SU-DHL-6 (cell line): ENCODE results near the gene GALR1.
"Not testable (repeated sequence)": the region's sequence is repeated elsewhere in the genome, so short reads cannot be mapped to it uniquely, and the experiment has no call there.

Experiments used
- H2AFZ ChIP-seq: fragments of 200-600 bp; sonication (generic); 2 replicates; pipeline ENCODE4 v1.6.1; 2014; ENCODE audit warnings: low read depth, mild to moderate bottlenecking, moderate library complexity, mixed read lengths, antibody characterized with exemption, low read length; ENCODE audit not compliant: severe bottlenecking
- H3F3A ChIP-seq: fragments of 200-600 bp; shearing (Covaris generic); 2 replicates; pipeline ENCODE4 v1.6.0; 2016; ENCODE audit warnings: antibody characterized with exemption, mild to moderate bottlenecking; ENCODE audit not compliant: insufficient read depth
- H3K27ac ChIP-seq: fragments of 200-600 bp; sonication (generic); 2 replicates; pipeline ENCODE4 v1.5.1; 2016; ENCODE audit warnings: low read depth, mild to moderate bottlenecking, low read length, moderate library complexity, mixed read lengths
- H3K27me3 ChIP-seq: fragments of 200-600 bp; sonication (generic), shearing (Covaris generic); 2 replicates; pipeline ENCODE4 v1.6.0; 2014; ENCODE audit warnings: mild to moderate bottlenecking, low read length
- H3K36me3 ChIP-seq: fragments of 200-600 bp; sonication (generic); 2 replicates; pipeline ENCODE4 v1.6.1; 2014; ENCODE audit warnings: mild to moderate bottlenecking, low read length, mixed read lengths
- H3K4me2 ChIP-seq: fragments of 300-600, 200-600 bp; shearing (Covaris generic), sonication (generic); 2 replicates; pipeline ENCODE4 v1.6.0; 2014; ENCODE audit warnings: low read length, low read depth, mild to moderate bottlenecking; ENCODE audit not compliant: poor library complexity, severe bottlenecking
- H3K4me3 ChIP-seq: fragments of 200-600 bp; sonication (generic); 2 replicates; pipeline ENCODE4 v1.5.1; 2014; ENCODE audit warnings: antibody characterized with exemption, low read length, mild to moderate bottlenecking, mixed read lengths; ENCODE audit not compliant: insufficient read depth, poor library complexity, severe bottlenecking
- H3K79me2 ChIP-seq: fragments of 200-600 bp; sonication (generic); 2 replicates; pipeline ENCODE4 v1.6.1; 2014; ENCODE audit warnings: mild to moderate bottlenecking, low read length, moderate library complexity; ENCODE audit not compliant: insufficient read depth
- H3K9ac ChIP-seq: fragments of 200-600 bp; sonication (generic); 2 replicates; pipeline ENCODE4 v1.7.0; 2014; ENCODE audit warnings: mild to moderate bottlenecking, low read length
- H3K9me2 ChIP-seq: fragments of 200-600 bp; sonication (generic); replicated peaks from 2 replicates; pipeline ENCODE4 v1.6.1; 2014; ENCODE audit warnings: low read length; ENCODE audit not compliant: insufficient read depth
- H3K9me3 ChIP-seq: fragments of 200-600 bp; sonication (generic); 2 replicates; pipeline ENCODE4 v1.6.1; 2014; ENCODE audit warnings: low read length, mixed read lengths; ENCODE audit not compliant: insufficient read depth
- H4K20me1 ChIP-seq: fragments of 200-600 bp; sonication (generic); 2 replicates; pipeline ENCODE4 v1.6.1; 2014; ENCODE audit warnings: low read depth, mild to moderate bottlenecking, antibody characterized with exemption, low read length, moderate library complexity, mixed read lengths
- EZH2phosphoT487 ChIP-seq: fragments of 200-600 bp; sonication (generic), shearing (Covaris generic); conservative IDR thresholded peaks from 2 replicates; pipeline ENCODE4 v1.6.1; 2018; ENCODE audit warnings: mild to moderate bottlenecking, antibody characterized with exemption, low read length, moderate library complexity, mixed read lengths
- TF ChIP-seq, protein P1 (sequence below): fragments of 200-600 bp; sonication (generic); IDR thresholded peaks from one replicate; pipeline ENCODE4 v1.5.1; 2017; ENCODE audit warnings: antibody characterized with exemption, mild to moderate bottlenecking, low read length, moderate library complexity; ENCODE audit not compliant: insufficient read depth, poor library complexity, severe bottlenecking

The GALR1 gene

DNA sequence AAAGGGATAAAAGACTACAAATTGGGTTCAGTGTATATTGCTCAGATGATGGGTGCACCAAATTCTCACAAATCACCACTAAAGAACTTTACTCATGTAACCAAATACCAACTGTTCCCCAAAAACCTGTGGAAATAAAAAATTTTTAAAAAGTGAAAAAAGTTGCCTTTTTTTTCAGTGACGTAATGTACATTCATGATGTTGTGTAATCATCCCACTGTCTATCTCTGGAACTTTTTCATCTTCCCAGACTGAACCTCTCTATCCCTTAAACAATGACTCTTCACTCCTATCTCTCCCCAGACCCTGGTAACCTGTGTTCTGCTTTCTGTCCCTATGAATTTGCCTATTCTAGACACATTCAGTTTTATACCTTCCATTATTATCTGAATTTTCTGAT is 19.0 kb upstream of the GALR1 start:
- Histone ChIP-seq H4K20me1 (no peaks in the 10 kb centered on the region), H3K36me3 (no peaks in the 10 kb centered on the region), H3K79me2 (no peaks in the 10 kb centered on the region), H3K9me2 (no peaks in the 10 kb centered on the region), H2AFZ (no peak overlapping the region), H3K27me3 (no peaks in the 10 kb centered on the region), H3K9ac (no peak overlapping the region), H3K9me3 (no peaks in the 10 kb centered on the region), H3K4me3 (no peak overlapping the region), H3K27ac (no peak overlapping the region), H3F3A (no peaks in the 10 kb centered on the region), H3K4me2 (no peak overlapping the region)
- TF ChIP-seq, protein P1, sequence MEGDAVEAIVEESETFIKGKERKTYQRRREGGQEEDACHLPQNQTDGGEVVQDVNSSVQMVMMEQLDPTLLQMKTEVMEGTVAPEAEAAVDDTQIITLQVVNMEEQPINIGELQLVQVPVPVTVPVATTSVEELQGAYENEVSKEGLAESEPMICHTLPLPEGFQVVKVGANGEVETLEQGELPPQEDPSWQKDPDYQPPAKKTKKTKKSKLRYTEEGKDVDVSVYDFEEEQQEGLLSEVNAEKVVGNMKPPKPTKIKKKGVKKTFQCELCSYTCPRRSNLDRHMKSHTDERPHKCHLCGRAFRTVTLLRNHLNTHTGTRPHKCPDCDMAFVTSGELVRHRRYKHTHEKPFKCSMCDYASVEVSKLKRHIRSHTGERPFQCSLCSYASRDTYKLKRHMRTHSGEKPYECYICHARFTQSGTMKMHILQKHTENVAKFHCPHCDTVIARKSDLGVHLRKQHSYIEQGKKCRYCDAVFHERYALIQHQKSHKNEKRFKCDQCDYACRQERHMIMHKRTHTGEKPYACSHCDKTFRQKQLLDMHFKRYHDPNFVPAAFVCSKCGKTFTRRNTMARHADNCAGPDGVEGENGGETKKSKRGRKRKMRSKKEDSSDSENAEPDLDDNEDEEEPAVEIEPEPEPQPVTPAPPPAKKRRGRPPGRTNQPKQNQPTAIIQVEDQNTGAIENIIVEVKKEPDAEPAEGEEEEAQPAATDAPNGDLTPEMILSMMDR = no peak
- no peak for TF ChIP-seq EZH2phosphoT487

DNA sequence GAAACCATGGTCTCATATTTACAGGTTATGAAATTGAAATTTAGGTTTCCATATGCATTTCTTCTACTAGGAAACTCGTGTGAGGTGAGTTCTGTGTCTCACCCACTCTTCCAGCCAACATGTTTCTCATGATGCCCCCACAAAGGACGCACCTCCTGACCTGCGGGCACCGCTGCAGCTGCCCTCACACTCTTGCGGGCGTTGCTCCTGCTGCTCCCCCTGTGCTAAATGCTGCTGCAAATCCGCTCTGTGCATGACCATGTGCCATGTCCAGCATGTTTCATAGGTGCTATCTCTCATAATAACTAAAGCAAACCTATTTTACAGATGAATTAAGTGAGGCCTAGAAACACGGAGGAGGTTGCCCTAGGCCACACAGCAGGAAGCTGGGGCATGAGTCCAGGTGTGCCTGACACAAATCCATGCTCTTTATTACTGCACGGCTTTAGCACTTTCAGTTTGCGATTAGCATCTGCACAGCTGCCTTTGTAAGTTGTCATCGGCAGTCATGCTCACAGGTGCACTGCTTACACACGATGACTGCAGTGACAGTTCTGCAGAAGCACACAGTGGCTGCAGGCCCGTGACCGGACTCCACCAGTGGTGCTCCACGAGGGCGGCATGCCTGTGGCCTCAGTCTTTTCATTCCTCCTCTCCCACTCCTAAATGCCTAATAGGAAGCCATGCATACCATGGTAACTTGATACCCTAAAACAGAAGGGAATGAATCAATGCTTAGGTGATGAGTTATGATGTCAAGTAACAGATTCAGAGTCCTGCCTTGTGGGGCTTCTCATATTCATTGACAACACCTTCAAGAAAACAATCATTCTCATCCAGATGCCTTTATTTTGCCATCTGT is 14.9 kb upstream of the GALR1 start:
- Histone ChIP-seq H4K20me1 (no peaks in the 10 kb centered on the region), H3K4me3 (no peak overlapping the region), H3K27me3 (no peaks in the 10 kb centered on the region), H3K9me3 (peaks cover 19% of the 10 kb centered on the region), H3F3A (no peaks in the 10 kb centered on the region), H2AFZ (no peak overlapping the region), H3K9ac (no peak overlapping the region), H3K36me3 (no peaks in the 10 kb centered on the region), H3K79me2 (no peaks in the 10 kb centered on the region), H3K4me2 (no peak overlapping the region), H3K9me2 (no peaks in the 10 kb centered on the region), H3K27ac (no peak overlapping the region)
- TF ChIP-seq, protein P1 = no peak
- TF ChIP-seq EZH2phosphoT487 = no peak

DNA sequence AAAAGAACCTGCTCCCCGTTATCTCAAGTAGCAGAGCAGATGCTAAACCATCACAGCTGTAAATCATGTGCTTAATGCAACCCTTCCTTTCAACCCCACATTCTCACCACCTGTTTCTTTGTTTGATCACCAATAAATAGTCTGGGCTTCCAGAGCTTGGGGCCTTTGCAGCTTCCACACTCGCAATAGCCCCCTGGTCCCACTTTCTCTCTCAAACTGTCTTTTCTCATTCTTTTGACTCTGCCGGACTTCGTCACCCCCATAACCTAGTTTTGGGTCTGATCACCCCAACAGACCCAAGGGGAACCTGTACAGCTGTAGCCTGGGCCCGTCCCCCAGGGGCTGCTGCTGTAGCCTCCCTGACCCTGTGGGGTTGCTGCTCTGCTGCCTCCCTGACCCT is 10.4 kb upstream of the GALR1 start:
- H3F3A ChIP-seq, H3K36me3 ChIP-seq, H3K27me3 ChIP-seq, H2AFZ ChIP-seq, H3K4me3 ChIP-seq, H3K9ac ChIP-seq, H4K20me1 ChIP-seq, H3K27ac ChIP-seq, H3K9me2 ChIP-seq, H3K79me2 ChIP-seq, H3K4me2 ChIP-seq: not testable (repeated sequence)
- peaks cover 31% of the 10 kb centered on the region for H3K9me3 ChIP-seq

DNA sequence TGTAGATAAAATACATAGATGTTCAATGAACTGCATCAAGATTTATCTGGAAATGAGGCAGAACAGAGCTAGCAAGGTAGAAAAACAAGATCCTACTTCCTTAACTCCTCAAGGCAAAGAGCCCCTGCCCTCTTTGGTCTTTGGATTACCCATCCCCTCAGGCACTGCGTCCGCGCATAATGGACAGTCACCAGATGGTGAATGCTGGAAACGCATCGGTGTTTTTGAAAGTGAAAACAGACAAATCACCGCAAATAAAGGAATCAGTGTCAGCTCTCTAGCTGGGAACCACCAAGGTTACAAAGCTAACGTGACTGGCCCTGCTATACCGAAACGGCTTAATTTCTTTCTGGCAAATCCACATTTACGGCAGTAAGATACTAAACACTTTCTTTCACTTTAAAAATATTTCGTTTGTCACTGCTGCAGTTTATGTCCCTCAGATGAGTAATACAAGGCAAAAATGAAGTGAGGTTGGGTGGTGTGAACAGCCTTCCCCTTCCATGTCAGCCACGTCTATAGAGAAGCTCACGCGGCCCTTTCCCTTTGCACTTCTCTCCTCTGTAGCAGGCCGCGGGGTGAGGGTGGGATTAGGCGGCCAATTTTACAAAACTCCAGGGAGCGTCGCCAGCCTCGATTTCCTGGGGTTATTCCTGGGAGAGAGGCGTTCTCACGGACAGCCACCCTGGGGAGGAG is 627 bp upstream of the GALR1 start:
- no peaks in the 10 kb centered on the region for H3F3A ChIP-seq
- no peaks in the 10 kb centered on the region for H3K36me3 ChIP-seq
- H3K4me3 ChIP-seq = no peak overlapping the region
- TF ChIP-seq, protein P1 = no peak
- TF ChIP-seq EZH2phosphoT487 = no peak
- H2AFZ ChIP-seq = no peak overlapping the region
- H3K9me3 ChIP-seq = peaks cover 6% of the 10 kb centered on the region; the same call in 1 of the 2 replicates
- H3K4me2 ChIP-seq = no peak overlapping the region
- no peaks in the 10 kb centered on the region for H3K9me2 ChIP-seq
- no peaks in the 10 kb centered on the region for H3K79me2 ChIP-seq
- H3K9ac ChIP-seq = no peak overlapping the region
- H3K27me3 ChIP-seq = no peaks in the 10 kb centered on the region
- H3K27ac ChIP-seq = no peak overlapping the region
- H4K20me1 ChIP-seq = no peaks in the 10 kb centered on the region
